Parathyroid adenoma (tissue), 2 donors: ENCODE data around the gene KCNH5.

Experiments used
- H2AFZ ChIP-seq: fragments of 300-600 bp; sonication (generic); one replicate; pipeline ENCODE4 v1.7.0; 2017; ENCODE audit warnings: antibody characterized with exemption, mild to moderate bottlenecking
- H3K27ac ChIP-seq: fragments of 300-600 bp; sonication (generic); one replicate; pipeline ENCODE4 v1.7.0; 2017
- H3K27me3 ChIP-seq: fragments of 300-600 bp; sonication (generic); one replicate; pipeline ENCODE4 v1.7.0; 2017; ENCODE audit warnings: low read length; ENCODE audit not compliant: control insufficient read depth, insufficient read depth
- H3K36me3 ChIP-seq: fragments of 300-600 bp; sonication (generic); one replicate; pipeline ENCODE4 v1.7.0; 2017; ENCODE audit warnings: low read length; ENCODE audit not compliant: control insufficient read depth, insufficient read depth
- H3K4me1 ChIP-seq: fragments of 300-600 bp; sonication (generic); one replicate; pipeline ENCODE4 v1.7.0; 2017; ENCODE audit warnings: control low read depth
- H3K4me2 ChIP-seq: fragments of 300-600 bp; sonication (generic); one replicate; pipeline ENCODE4 v1.7.0; 2017; ENCODE audit warnings: low read length
- H3K4me3 ChIP-seq: fragments of 300-600 bp; sonication (generic); one replicate; pipeline ENCODE4 v1.7.0; 2017; ENCODE audit warnings: low read depth, low read length
- H3K79me2 ChIP-seq: fragments of 300-600 bp; sonication (generic); one replicate; pipeline ENCODE4 v1.7.0; 2017; ENCODE audit warnings: control low read depth
- H3K9ac ChIP-seq: fragments of 300-600 bp; sonication (generic); one replicate; pipeline ENCODE4 v1.7.0; 2017; ENCODE audit warnings: mild to moderate bottlenecking
- H3K9me3 ChIP-seq: fragments of 300-600 bp; sonication (generic); one replicate; pipeline ENCODE4 v1.7.0; 2017; ENCODE audit warnings: low read length; ENCODE audit not compliant: control insufficient read depth
- CTCF ChIP-seq: fragments of 300-600 bp; sonication (generic); IDR thresholded peaks from one replicate; pipeline ENCODE4 v1.7.0; 2017; ENCODE audit warnings: antibody characterized with exemption, mild to moderate bottlenecking
- donor health status: primary hyperparathyroidism.

Gene KCNH5

DNA sequence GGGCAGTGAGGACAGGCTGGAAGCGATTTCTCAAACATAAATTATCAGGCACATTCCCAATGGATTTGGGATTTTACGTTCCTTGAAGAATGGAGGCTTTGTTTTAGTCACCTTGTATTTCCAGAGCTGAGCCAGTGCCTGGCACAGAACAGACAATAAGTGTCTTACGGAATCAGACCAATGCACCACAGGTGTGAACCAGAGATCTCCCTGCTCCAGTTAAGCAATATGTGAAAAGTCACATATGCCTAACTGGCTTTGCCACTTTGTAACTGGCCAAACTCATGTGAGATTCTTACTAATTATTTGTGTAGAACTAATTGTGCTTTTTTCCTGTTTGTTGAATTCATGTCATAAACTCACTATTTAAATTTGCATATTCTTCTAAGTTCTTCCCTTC, 130.4 kb downstream of the KCNH5 start:
- Histone ChIP-seq H3K4me2 (no peak overlapping the region), H3K9me3 (no peaks in the 10 kb centered on the region), H3K9ac (no peak overlapping the region), H3K4me1 (no peaks in the 10 kb centered on the region), H3K4me3 (no peak overlapping the region), H3K27me3 (no peaks in the 10 kb centered on the region), H3K79me2 (no peaks in the 10 kb centered on the region), H3K27ac (no peak overlapping the region), H3K36me3 (no peaks in the 10 kb centered on the region), H2AFZ (no peak overlapping the region)
- TF ChIP-seq CTCF = no peak

- Histone ChIP-seq H3K27me3 (no peaks in the 10 kb centered on the region), H3K9me3 (no peaks in the 10 kb centered on the region), H3K9ac (no peak overlapping the region), H2AFZ (no peak overlapping the region), H3K4me1 (no peaks in the 10 kb centered on the region), H3K4me2 (no peak overlapping the region), H3K36me3 (no peaks in the 10 kb centered on the region), H3K4me3 (no peak overlapping the region), H3K27ac (no peak overlapping the region), H3K79me2 (no peaks in the 10 kb centered on the region)
- TF ChIP-seq CTCF = no peak
These were observed 131.2 kb downstream of the KCNH5 start for GRCh38 chr14:62914025-62914424.

DNA sequence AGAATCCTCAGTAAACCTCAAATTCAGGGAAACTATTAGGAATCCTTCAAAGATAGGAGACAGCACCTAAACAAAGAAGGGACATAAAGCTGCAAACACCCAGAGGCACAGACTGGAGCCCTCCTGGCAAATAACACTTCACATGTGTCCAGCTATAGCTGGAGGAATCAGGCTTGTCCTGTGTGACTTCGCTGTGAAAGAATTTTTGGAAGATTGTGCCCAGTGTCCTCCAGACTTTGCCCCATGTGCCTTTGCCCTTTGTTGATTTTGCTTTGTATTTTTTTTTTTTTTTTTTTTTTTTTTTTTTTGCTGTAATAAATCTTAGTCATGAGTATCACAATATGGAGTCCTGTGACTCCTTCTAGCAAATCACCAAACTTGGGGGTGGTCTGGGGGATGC, 136.8 kb downstream of the KCNH5 start:
- Histone ChIP-seq H3K4me3 (no peak overlapping the region), H3K27me3 (no peaks in the 10 kb centered on the region), H3K9ac (no peak overlapping the region), H3K4me2 (no peak overlapping the region), H3K4me1 (no peaks in the 10 kb centered on the region), H3K27ac (no peak overlapping the region), H3K36me3 (no peaks in the 10 kb centered on the region), H3K79me2 (no peaks in the 10 kb centered on the region), H3K9me3 (no peaks in the 10 kb centered on the region), H2AFZ (no peak overlapping the region)
- TF ChIP-seq CTCF = no peak

DNA sequence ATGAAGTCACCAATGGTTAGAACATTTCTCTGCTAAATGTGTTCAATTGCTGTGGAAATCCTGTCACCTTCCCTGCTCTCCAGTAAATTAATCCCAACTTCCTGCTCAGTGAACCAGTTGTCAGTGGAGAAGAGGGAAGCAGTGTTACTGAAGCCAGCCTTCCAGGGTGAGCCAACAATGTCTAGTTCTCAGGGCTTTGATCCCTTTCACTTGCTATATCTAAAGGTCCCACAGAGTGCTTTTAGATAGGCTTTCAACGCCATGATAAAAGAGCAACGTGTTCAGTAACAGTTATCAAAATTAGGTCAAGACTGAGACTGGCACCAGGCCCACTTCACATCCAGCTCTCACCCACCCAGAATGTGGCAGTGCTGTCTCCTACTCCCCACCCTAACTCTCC, 139.7 kb downstream of the KCNH5 start:
- no peak for TF ChIP-seq CTCF
- Histone ChIP-seq H3K36me3 (no peaks in the 10 kb centered on the region), H3K4me1 (no peaks in the 10 kb centered on the region), H2AFZ (no peak overlapping the region), H3K27ac (no peak overlapping the region), H3K27me3 (no peaks in the 10 kb centered on the region), H3K4me3 (no peak overlapping the region), H3K4me2 (no peak overlapping the region), H3K9me3 (no peaks in the 10 kb centered on the region), H3K79me2 (no peaks in the 10 kb centered on the region), H3K9ac (no peak overlapping the region)

- Histone ChIP-seq H3K27me3 (no peaks in the 10 kb centered on the region), H3K4me2 (no peak overlapping the region), H3K9me3 (no peaks in the 10 kb centered on the region), H3K4me1 (no peaks in the 10 kb centered on the region), H3K4me3 (no peak overlapping the region), H3K36me3 (no peaks in the 10 kb centered on the region), H2AFZ (no peak overlapping the region), H3K9ac (no peak overlapping the region), H3K27ac (no peak overlapping the region), H3K79me2 (no peaks in the 10 kb centered on the region)
- TF ChIP-seq CTCF = no peak
These were observed 147.5 kb downstream of the KCNH5 start for GRCh38 chr14:62897771-62898170.
